Measurements from ENCODE around the gene DIAPH1.
A peak's percentile ranks its signal among the peaks of the same experiment; 100 is the strongest.

DIAPH1 gene

DNA sequence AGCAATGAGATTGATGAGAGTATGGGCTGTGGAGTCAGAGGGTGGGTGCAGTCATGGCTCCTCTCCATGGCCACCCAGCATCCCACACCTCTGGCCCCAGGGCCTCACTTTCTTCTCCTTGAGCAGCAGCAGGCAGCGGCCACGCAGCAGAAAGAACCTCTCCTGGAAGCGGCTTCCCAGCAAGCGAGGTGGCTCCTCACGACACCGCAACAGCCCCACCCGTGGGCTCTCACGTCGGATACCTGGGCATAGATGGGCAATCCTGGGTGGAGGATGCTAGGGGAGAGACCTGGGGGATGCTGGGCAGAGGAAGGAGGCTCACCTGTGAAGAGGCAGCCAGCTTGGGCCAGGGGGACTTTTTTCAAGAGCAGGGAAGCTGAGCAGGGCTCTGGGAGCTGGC is 37.6 kb upstream of the DIAPH1 start:
- Histone ChIP-seq H3K27ac (ENCODE audit: low read length) (no peak overlapping the region), H3K9me3 (ENCODE audit: insufficient read depth, low read length) (no peaks in the 10 kb centered on the region), H3K27me3 (ENCODE audit: low read depth, low read length) (no peaks in the 10 kb centered on the region), H3K4me3 (ENCODE audit: low read length) (no peak overlapping the region), H2AFZ (ENCODE audit: low read depth, low read length) (no peak overlapping the region), H3K4me2 (ENCODE audit: low read length) (no peak overlapping the region), H3K36me3 (replicated peaks; ENCODE audit: low read depth, low read length) (no peaks in the 10 kb centered on the region), H4K20me1 (ENCODE audit: insufficient read depth, low read length) (no peaks in the 10 kb centered on the region), H3K79me2 (ENCODE audit: low read length) (no peaks in the 10 kb centered on the region), H3K4me1 (ENCODE audit: low read length) (peaks cover 4% of the 10 kb centered on the region), H3K9ac (ENCODE audit: low read length) (no peak overlapping the region)
- TF ChIP-seq EZH2phosphoT487 (IDR thresholded peaks at IDR 0.05; ENCODE audit: low read depth), result no peak
- TF ChIP-seq, protein P1, sequence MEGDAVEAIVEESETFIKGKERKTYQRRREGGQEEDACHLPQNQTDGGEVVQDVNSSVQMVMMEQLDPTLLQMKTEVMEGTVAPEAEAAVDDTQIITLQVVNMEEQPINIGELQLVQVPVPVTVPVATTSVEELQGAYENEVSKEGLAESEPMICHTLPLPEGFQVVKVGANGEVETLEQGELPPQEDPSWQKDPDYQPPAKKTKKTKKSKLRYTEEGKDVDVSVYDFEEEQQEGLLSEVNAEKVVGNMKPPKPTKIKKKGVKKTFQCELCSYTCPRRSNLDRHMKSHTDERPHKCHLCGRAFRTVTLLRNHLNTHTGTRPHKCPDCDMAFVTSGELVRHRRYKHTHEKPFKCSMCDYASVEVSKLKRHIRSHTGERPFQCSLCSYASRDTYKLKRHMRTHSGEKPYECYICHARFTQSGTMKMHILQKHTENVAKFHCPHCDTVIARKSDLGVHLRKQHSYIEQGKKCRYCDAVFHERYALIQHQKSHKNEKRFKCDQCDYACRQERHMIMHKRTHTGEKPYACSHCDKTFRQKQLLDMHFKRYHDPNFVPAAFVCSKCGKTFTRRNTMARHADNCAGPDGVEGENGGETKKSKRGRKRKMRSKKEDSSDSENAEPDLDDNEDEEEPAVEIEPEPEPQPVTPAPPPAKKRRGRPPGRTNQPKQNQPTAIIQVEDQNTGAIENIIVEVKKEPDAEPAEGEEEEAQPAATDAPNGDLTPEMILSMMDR (IDR thresholded peaks at IDR 0.05; ENCODE audit: low read depth, low read length), result no peak

DNA sequence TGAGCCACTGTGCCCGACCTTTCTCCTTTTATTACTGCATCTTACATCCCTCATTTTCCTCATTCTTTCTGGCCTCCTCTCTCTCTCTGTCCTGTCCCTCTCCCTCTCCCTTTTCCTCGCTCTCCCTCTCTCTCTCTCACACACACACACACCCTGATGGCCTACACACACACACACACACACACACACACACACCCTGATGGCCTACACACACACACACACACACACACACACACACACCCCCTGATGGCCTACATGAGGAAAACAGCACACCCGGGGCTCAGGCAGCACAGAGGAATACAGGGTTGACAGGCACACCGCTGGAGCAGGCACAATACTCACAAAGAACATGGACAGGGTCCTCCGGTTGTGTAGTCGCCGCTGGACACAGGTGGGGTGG is 36.2 kb upstream of the DIAPH1 start:
- no peak for TF ChIP-seq EZH2phosphoT487 (IDR thresholded peaks at IDR 0.05; ENCODE audit: low read depth)
- TF ChIP-seq, protein P1 (IDR thresholded peaks at IDR 0.05; ENCODE audit: low read depth, low read length), result no peak
- H3K27ac ChIP-seq (ENCODE audit: low read length), result no peak overlapping the region
- no peak overlapping the region for H3K4me2 ChIP-seq (ENCODE audit: low read length)
- H3K4me3 ChIP-seq (ENCODE audit: low read length), result no peak overlapping the region
- H3K9me3 ChIP-seq (ENCODE audit: insufficient read depth, low read length), result no peaks in the 10 kb centered on the region
- H3K79me2 ChIP-seq (ENCODE audit: low read length), result no peaks in the 10 kb centered on the region
- H3K9ac ChIP-seq (ENCODE audit: low read length), result no peak overlapping the region
- no peaks in the 10 kb centered on the region for H4K20me1 ChIP-seq (ENCODE audit: insufficient read depth, low read length)
- no peaks in the 10 kb centered on the region for H3K36me3 ChIP-seq (replicated peaks; ENCODE audit: low read depth, low read length)
- peaks cover 4% of the 10 kb centered on the region for H3K4me1 ChIP-seq (ENCODE audit: low read length)
- no peak overlapping the region for H2AFZ ChIP-seq (ENCODE audit: low read depth, low read length)
- no peaks in the 10 kb centered on the region for H3K27me3 ChIP-seq (ENCODE audit: low read depth, low read length)

DNA sequence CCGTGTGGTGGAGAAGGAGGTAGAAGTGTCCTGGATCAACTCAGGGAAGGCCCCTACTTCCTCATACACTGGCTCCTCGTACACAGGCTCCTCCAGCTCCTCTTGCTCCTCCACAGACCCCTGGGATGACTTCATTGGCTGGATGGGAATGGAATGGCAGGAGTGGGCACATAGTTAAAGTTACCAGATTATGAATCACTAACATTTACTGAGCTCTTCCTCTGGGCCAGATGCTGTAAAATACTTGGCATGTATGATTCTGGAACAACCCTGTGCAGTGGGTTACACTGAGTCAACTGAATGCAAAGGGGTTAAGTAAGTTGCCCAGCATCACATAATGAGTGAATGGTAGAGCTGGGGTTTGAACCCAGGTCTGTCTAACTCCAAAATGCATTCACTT is 35.5 kb upstream of the DIAPH1 start:
- Histone ChIP-seq H3K79me2 (ENCODE audit: low read length) (no peaks in the 10 kb centered on the region), H3K27me3 (ENCODE audit: low read depth, low read length) (no peaks in the 10 kb centered on the region), H3K27ac (ENCODE audit: low read length) (no peak overlapping the region), H3K9ac (ENCODE audit: low read length) (no peak overlapping the region), H3K9me3 (ENCODE audit: insufficient read depth, low read length) (no peaks in the 10 kb centered on the region), H2AFZ (ENCODE audit: low read depth, low read length) (no peak overlapping the region), H3K4me3 (ENCODE audit: low read length) (no peak overlapping the region), H3K4me2 (ENCODE audit: low read length) (no peak overlapping the region), H4K20me1 (ENCODE audit: insufficient read depth, low read length) (no peaks in the 10 kb centered on the region), H3K36me3 (replicated peaks; ENCODE audit: low read depth, low read length) (no peaks in the 10 kb centered on the region), H3K4me1 (ENCODE audit: low read length) (peaks cover 4% of the 10 kb centered on the region)
- TF ChIP-seq, protein P1 (IDR thresholded peaks at IDR 0.05; ENCODE audit: low read depth, low read length), result no peak
- TF ChIP-seq EZH2phosphoT487 (IDR thresholded peaks at IDR 0.05; ENCODE audit: low read depth), result no peak

DNA sequence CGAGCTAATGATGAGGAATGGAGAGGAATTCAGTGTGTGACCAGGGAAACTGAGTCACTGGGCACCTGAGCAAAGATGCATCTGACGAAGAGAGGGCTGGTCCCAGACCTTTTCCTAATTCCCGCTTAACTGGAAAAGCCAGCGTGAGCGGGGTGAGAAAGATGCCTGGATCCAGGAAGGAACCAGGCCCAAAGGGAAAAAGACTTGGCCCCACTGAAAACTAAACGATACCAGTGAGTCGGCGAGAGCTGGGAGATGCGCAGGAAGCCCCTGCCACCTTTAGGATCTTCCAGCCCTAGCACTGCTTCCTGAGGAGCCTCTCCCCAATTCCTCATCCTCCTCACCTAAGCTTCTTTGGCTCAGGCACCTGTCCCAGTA is 32.9 kb upstream of the DIAPH1 start:
- no peaks in the 10 kb centered on the region for H3K9me3 ChIP-seq (ENCODE audit: insufficient read depth, low read length)
- no peak for TF ChIP-seq EZH2phosphoT487 (IDR thresholded peaks at IDR 0.05; ENCODE audit: low read depth)
- TF ChIP-seq, protein P1 (IDR thresholded peaks at IDR 0.05; ENCODE audit: low read depth, low read length), result no peak
- H3K4me3 ChIP-seq (ENCODE audit: low read length), result peak overlapping the region; percentile 90
- H3K36me3 ChIP-seq (replicated peaks; ENCODE audit: low read depth, low read length), result no peaks in the 10 kb centered on the region
- no peaks in the 10 kb centered on the region for H3K79me2 ChIP-seq (ENCODE audit: low read length)
- no peaks in the 10 kb centered on the region for H4K20me1 ChIP-seq (ENCODE audit: insufficient read depth, low read length)
- no peak overlapping the region for H3K27ac ChIP-seq (ENCODE audit: low read length)
- peaks cover 4% of the 10 kb centered on the region for H3K4me1 ChIP-seq (ENCODE audit: low read length)
- H2AFZ ChIP-seq (ENCODE audit: low read depth, low read length), result peak overlapping the region; percentile 47; the same call in 1 of the 2 replicates
- H3K4me2 ChIP-seq (ENCODE audit: low read length), result peak overlapping the region; percentile 92
- H3K27me3 ChIP-seq (ENCODE audit: low read depth, low read length), result no peaks in the 10 kb centered on the region
- H3K9ac ChIP-seq (ENCODE audit: low read length), result peak overlapping the region; percentile 63

All from OCI-LY3 (cell line).